Measurements from ENCODE around the gene HEYL.
A peak's percentile ranks its signal among the peaks of the same experiment; 100 is the strongest.

GRCh38 chr1:39663559-39663958 is 24.1 kb upstream of the HEYL start:
- TF ChIP-seq MAX (CRISPR knock-in tag; IDR thresholded peaks at IDR 0.05) (no peak), SP1 (CRISPR knock-in tag; IDR thresholded peaks at IDR 0.05) (no peak), DPF2 (IDR thresholded peaks at IDR 0.05) (no peak), ZNF318 (IDR thresholded peaks at IDR 0.05; ENCODE audit: borderline replicate concordance in 1 of 2, low read depth in 1 of 2) (no peak), REST (IDR thresholded peaks at IDR 0.05; ENCODE audit: borderline replicate concordance) (no peak), REST (CRISPR knock-in tag; IDR thresholded peaks at IDR 0.05; ENCODE audit: low read depth) (no peak), ZBTB43 (CRISPR knock-in tag; IDR thresholded peaks at IDR 0.05) (no peak), ZBTB8A (IDR thresholded peaks at IDR 0.05; ENCODE audit: partially characterized antibody) (no peak), USF2 (CRISPR knock-in tag; IDR thresholded peaks at IDR 0.05) (peak; percentile 5; the same call in 1 of the 2 replicates), NEUROD1 (IDR thresholded peaks at IDR 0.05; ENCODE audit: borderline replicate concordance, low read depth, low read length, partially characterized antibody) (no peak), EZH2 (IDR thresholded peaks at IDR 0.05; ENCODE audit: borderline replicate concordance, low read depth, low read length) (no peak)

Measured in K562 (cell line).